ENCODE results near the gene GATA2.

GRCh38 chr3:128521715-128522114 lies 28.7 kb upstream of the GATA2 start:
- TF ChIP-seq, protein P1, sequence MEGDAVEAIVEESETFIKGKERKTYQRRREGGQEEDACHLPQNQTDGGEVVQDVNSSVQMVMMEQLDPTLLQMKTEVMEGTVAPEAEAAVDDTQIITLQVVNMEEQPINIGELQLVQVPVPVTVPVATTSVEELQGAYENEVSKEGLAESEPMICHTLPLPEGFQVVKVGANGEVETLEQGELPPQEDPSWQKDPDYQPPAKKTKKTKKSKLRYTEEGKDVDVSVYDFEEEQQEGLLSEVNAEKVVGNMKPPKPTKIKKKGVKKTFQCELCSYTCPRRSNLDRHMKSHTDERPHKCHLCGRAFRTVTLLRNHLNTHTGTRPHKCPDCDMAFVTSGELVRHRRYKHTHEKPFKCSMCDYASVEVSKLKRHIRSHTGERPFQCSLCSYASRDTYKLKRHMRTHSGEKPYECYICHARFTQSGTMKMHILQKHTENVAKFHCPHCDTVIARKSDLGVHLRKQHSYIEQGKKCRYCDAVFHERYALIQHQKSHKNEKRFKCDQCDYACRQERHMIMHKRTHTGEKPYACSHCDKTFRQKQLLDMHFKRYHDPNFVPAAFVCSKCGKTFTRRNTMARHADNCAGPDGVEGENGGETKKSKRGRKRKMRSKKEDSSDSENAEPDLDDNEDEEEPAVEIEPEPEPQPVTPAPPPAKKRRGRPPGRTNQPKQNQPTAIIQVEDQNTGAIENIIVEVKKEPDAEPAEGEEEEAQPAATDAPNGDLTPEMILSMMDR (IDR thresholded peaks at IDR 0.05), result no peak
- TF ChIP-seq EP300 (IDR thresholded peaks at IDR 0.05), result no peak
